Measurements from ENCODE around the gene BMP8B. TPM values are rescaled to one million over a fixed set of nuclear protein-coding genes. Genes with fewer than 3 reads are reported as not detected.

BMP8B gene
- under 0.01 TPM in 2 replicates for total RNA-seq

DNA sequence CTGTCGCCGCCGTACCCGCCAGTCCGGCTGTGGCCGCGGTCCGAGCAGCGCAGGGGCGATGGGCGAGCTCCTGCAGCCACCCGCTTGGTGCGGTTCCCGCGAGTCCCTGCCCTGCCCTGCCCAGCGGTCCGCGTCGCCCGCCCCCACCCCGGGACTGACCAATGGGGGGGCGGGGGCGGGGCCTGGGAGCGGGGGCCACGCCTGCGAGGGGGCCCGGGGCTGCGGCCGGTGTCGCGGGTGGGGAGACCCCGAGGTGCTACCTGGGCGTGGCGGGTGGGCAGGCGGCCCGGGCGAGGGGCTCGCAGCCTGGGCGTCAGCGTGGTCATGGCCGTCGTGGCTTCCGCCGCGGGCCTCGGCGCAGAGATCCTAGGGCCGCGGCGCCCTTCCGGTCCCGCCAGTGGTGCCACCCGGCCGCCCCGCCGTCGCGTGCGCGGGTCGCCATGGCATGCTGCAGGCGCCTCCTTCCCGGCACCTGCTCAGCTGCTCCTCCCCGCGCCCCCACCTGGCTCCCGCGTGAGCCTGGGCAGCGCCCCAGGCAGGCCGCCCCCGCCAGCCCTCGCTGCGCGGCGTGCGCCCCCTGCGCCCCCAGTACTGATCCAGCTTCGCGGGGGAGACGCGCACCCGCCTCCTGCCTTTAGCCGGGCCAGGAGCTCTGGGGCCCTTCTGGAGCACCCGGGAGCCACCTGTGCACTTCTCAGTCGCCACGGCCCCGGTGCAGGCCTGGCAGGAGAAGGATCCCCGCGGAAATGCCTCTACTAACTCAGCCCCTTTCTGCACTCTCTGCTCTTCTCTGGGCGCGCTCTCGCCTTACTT, at the start of gene BMP8B:
TSS of gene BMP8B (minus strand) at position 108 of the 813 bp plus-strand sequence. CDS start 380 bp downstream, outside the sequence.

GRCh38 chr1:39771022-39771532, 17.6 kb downstream of the BMP8B start, which contains the start of gene OXCT2:
OXCT2 (minus strand) TSS chr1:39771348; CDS start chr1:39771255, 93 bp downstream.

DNA sequence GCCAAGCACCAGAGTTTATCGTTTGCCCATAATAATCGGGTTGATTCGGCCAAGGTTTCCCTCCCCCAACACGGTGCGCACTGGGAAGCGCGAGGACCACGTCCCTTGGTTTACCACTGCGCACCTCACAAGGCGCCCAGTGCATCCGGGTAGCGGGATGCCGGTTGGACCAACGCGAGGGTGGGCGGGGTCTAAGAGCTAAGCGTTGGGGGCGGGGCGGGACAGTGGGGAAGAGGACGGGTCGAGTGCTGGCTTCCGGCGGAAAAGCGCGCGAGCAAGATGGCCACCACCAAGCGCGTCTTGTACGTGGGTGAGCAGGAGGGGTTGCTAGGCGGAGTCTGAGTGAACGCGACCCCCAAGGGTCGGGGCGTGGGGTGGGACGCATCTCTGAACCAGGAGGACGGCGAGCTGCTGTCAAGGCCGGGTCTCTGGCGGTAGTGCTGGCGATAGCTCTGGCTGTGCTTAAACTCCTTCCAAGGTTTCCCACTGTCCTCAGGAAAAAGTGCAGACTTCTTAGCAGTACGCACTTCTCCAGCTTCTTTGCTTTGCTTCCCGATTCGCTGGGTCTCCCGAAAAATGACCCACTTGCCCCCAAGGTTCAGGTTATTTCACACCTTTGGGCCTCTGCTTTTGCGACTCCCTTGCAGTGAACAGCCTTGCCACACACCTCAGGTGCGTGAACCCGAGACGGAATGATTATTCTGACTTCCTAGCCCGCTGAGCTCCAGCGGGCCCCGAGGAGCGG, 49.9 kb downstream of the BMP8B start, which contains the start of gene PPIE:
TSS of gene PPIE (plus strand) at position 261 of the 745 bp plus-strand sequence. CDS start at position 280, 19 bp downstream.

Other genes starting within 250 kb of the BMP8B start
- 190 and 263 TPM in 2 replicates for gene PABPC4, start 212.1 kb downstream of the BMP8B start, total RNA-seq
- gene HEYL, start 149.2 kb downstream of the BMP8B start, total RNA-seq, result 0.12 TPM in 1 of 2 replicates, not detected in the other
- gene NT5C1A, start 116.8 kb downstream of the BMP8B start, total RNA-seq, result not detected in 2 replicates
- not detected in 2 replicates for gene HPCAL4, start 97.4 kb downstream of the BMP8B start, total RNA-seq
- gene PPIE, start 50.0 kb downstream of the BMP8B start, total RNA-seq, result 36.2 and 44.4 TPM in 2 replicates
- 2.2 and 4.5 TPM in 2 replicates for gene OXCT2, start 17.5 kb downstream of the BMP8B start, total RNA-seq
- 35.0 and 35.4 TPM in 2 replicates for gene TRIT1, start 94.6 kb upstream of the BMP8B start, total RNA-seq
- 0.22 and 0.37 TPM in 2 replicates for gene MYCL, start 113.1 kb upstream of the BMP8B start, total RNA-seq
- 4.9 and 5.9 TPM in 2 replicates for gene MFSD2A, start 166.3 kb upstream of the BMP8B start, total RNA-seq

Measured in uterine smooth muscle cell (primary cell).